Activated naive CD8-positive, alpha-beta T cell treated with anti-CD3 and anti-CD28 coated beads, Interleukin-2, amount 50 U/mL, for 24 hours (primary cell): ENCODE results near the gene PSMD8.
"Not testable (repeated sequence)": the region's sequence is repeated elsewhere in the genome, so short reads cannot be mapped to it uniquely, and the experiment has no call there.

ENCODE experiments used
- ATAC-seq: fragments of 150-1000 bp; cut with Tn5 transposase; one replicate; pipeline ENCODE4 v1.10.0; 2021
- DNase-seq: peaks from one replicate; pipeline ENCODE4 v3.0.0; 2021
- H3K27ac Mint-ChIP-seq: one replicate; pipeline ENCODE4 v1.8.0; 2021; ENCODE audit warnings: mild to moderate bottlenecking, mixed read lengths
- H3K27me3 Mint-ChIP-seq: one replicate; pipeline ENCODE4 v1.8.0; 2021; ENCODE audit warnings: mixed read lengths
- H3K36me3 Mint-ChIP-seq: one replicate; pipeline ENCODE4 v1.8.0; 2021; ENCODE audit warnings: low read depth, mixed read lengths
- H3K4me1 Mint-ChIP-seq: one replicate; pipeline ENCODE4 v1.8.0; 2021; ENCODE audit warnings: mixed read lengths
- H3K4me3 Mint-ChIP-seq: one replicate; pipeline ENCODE4 v1.8.0; 2021; ENCODE audit warnings: mild to moderate bottlenecking, moderate library complexity, mixed read lengths
- H3K9me3 Mint-ChIP-seq: one replicate; pipeline ENCODE4 v1.8.0; 2021; ENCODE audit warnings: mixed read lengths

Gene PSMD8

DNA sequence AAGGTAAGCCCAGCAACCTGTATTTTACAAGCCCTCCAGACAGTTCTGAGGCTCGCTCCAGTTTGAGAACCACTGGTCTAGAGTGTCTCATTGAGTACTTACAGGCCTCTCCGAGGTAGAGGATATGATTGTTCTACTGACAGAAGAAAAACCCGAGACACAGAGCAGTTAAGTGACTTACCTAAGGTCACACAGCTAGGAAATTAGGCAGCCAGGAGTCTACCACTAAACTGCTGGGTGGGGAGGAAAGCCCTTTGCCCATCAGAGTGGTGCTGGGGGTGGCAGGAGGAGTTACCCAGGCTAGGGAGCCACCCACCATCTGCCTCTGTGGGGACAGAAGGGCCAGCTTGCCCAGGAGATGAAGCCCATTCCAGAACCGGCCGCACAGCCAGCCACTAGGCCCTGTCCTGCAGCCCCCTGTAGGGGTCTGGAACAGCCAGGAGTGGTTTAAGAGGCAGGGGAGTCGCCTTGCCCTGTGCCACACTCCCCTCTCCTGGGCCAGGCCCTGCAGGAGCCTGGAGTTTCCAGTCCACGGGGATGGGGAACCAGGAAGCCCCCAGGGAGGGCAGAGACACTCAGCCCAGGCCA, 50.9 kb downstream of the PSMD8 start:
- Mint-ChIP-seq H3K4me1 (peaks cover 36% of the 10 kb centered on the region), H3K9me3 (no peaks in the 10 kb centered on the region), H3K36me3 (no peaks in the 10 kb centered on the region), H3K27me3 (peaks cover 7% of the 10 kb centered on the region), H3K4me3 (peak overlapping the region; percentile 35), H3K27ac (no peak overlapping the region)
- DNase-seq (no peak), ATAC-seq (no peak)

- peak; percentile 63 for DNase-seq
- peaks cover 39% of the 10 kb centered on the region for H3K4me1 Mint-ChIP-seq
- peak within 1 kb of the TSS; percentile 39 for H3K27ac Mint-ChIP-seq
These were observed 51.6 kb downstream of the PSMD8 start, which contains the start of gene RASGRP4 for GRCh38 chr19:38425810-38426466. RASGRP4 (minus strand) TSS chr19:38426219; CDS start chr19:38426091, 128 bp downstream.

DNA sequence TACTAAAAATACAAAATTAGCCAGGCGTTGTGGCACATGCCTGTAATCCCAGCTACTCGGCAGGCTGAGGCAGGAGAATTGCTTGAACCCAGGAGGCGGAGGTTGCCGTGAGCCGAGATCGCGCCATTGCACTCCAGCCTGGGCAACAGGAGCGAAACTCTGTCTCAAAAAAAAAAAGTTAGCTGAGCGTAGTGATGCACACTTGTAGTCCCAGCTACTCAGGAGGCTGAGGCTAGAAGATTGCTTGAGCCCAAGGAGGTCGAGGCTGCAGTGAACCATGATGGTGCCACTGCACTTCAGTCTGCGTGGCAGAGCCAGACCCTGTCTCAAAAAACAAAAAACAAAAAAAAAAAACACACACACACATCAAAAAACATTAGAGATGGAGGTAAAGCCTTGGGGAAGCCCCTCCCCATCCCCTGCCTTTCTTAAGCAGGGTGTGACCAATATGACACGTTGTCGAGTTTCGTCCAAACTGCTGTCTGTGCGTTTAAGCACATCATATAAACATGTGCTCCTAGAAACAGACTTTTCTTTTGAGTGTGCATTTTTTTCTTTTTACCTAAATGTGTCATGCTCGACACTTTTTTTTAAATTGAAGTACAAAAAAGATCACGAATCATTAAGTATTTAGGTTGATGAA, 52.8 kb downstream of the PSMD8 start:
- peak overlapping the region; percentile 5 for H3K4me3 Mint-ChIP-seq
- ATAC-seq (peak; percentile 58), DNase-seq (peak; percentile 22)
- peak overlapping the region; percentile 91 for H3K27ac Mint-ChIP-seq
- not testable (repeated sequence) for H3K36me3 Mint-ChIP-seq, H3K9me3 Mint-ChIP-seq, H3K27me3 Mint-ChIP-seq
- H3K4me1 Mint-ChIP-seq = peaks cover 39% of the 10 kb centered on the region

More at GRCh38 chr19:38425810-38426466, 51.6 kb downstream of the PSMD8 start, which contains the start of gene RASGRP4:
- ATAC-seq = peak; percentile 30
- no peaks in the 10 kb centered on the region for H3K9me3 Mint-ChIP-seq
- peak within 1 kb of the TSS; percentile 57 for H3K4me3 Mint-ChIP-seq
- H3K36me3 Mint-ChIP-seq = no peaks in the 10 kb centered on the region
- H3K27me3 Mint-ChIP-seq = peaks cover 7% of the 10 kb centered on the region

- Mint-ChIP-seq H3K27me3 (peaks cover 12% of the 10 kb centered on the region), H3K4me3 (peak overlapping the region; percentile 38), H3K4me1 (peaks cover 42% of the 10 kb centered on the region), H3K9me3 (no peaks in the 10 kb centered on the region), H3K27ac (peak overlapping the region; percentile 93), H3K36me3 (no peaks in the 10 kb centered on the region)
- ATAC-seq (peak; percentile 76), DNase-seq (peak; percentile 27)
These were observed 54.9 kb downstream of the PSMD8 start for GRCh38 chr19:38429055-38429810.

GRCh38 chr19:38429811-38430156, 55.4 kb downstream of the PSMD8 start:
- Mint-ChIP-seq H3K4me3 (peak overlapping the region; percentile 38), H3K36me3 (no peaks in the 10 kb centered on the region), H3K4me1 (peaks cover 44% of the 10 kb centered on the region), H3K9me3 (no peaks in the 10 kb centered on the region), H3K27me3 (peaks cover 15% of the 10 kb centered on the region), H3K27ac (peak overlapping the region; percentile 93)
- ATAC-seq (no peak), DNase-seq (no peak)

GRCh38 chr19:38430931-38431330, 56.6 kb downstream of the PSMD8 start:
- peaks cover 22% of the 10 kb centered on the region for H3K27me3 Mint-ChIP-seq
- H3K4me1 Mint-ChIP-seq = peaks cover 42% of the 10 kb centered on the region
- no peak overlapping the region for H3K4me3 Mint-ChIP-seq
- no peaks in the 10 kb centered on the region for H3K36me3 Mint-ChIP-seq
- H3K27ac Mint-ChIP-seq = no peak overlapping the region
- ATAC-seq (no peak), DNase-seq (no peak)
- H3K9me3 Mint-ChIP-seq = no peaks in the 10 kb centered on the region

DNA sequence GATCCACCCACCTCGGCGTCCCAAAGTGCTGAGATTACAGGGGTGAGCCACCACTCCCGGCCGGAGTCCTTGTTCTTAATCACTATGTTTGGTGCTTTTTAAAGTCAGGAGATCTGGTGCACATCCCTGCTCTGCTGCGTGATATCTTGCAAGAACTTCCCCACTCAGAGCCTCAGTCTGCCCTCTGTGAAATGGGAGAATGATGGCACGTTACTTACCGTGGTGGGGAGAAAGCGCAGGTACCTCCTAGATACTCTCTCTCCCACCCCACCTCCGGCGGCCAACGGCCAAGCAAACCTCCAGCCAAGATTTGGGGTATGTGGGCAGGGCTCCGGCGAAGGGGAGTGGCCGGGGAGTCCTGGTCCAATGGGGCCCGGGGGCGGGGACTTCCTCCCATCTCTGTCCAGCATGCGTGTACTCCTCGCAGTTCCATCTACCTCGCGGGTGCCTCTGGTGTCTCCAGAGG, 58.9 kb downstream of the PSMD8 start, which contains the start of gene RYR1:
TSS of gene RYR1 (plus strand) at position 424 of the 466 bp plus-strand sequence. CDS start 139 bp downstream, outside the sequence.
- peak within 1 kb of the TSS; percentile 59 for H3K4me3 Mint-ChIP-seq
- DNase-seq (peak; percentile 67), ATAC-seq (peak; percentile 33)
- H3K4me1 Mint-ChIP-seq = peaks cover 24% of the 10 kb centered on the region
- H3K27ac Mint-ChIP-seq = no peak within 1 kb of the TSS
- H3K36me3 Mint-ChIP-seq = no peaks in the 10 kb centered on the region
- H3K9me3 Mint-ChIP-seq = no peaks in the 10 kb centered on the region
- peaks cover 21% of the 10 kb centered on the region for H3K27me3 Mint-ChIP-seq
